Activated CD4-positive, alpha-beta memory T cell treated with anti-CD3 and anti-CD28 coated beads for 36 hours (primary cell): ENCODE results near the gene ANKRD6. TPM values are rescaled to one million over a fixed set of nuclear protein-coding genes. Genes with fewer than 3 reads are reported as not detected.

Experiments used
- CTCF ChIA-PET: fragments of 350-600 bp; sonication (Branson Sonifier 250); formaldehyde crosslinking; loops from one replicate; lab custom pipeline; 2021; ENCODE audit warnings: antibody characterized with exemption, inconsistent platforms; lab: Charles Lee
- POLR2A ChIA-PET: fragments of 350-600 bp; sonication (Branson Sonifier 250); formaldehyde crosslinking; loops from one replicate; lab custom pipeline; 2021; ENCODE audit warnings: antibody characterized with exemption; lab: Charles Lee
- DNase-seq: peaks from one replicate; pipeline ENCODE4 v3.0.0-alpha.2; 2020
- H3K27ac Mint-ChIP-seq: one replicate; pipeline ENCODE4 v1.8.0; 2021; ENCODE audit warnings: mixed read lengths
- H3K27me3 Mint-ChIP-seq: one replicate; pipeline ENCODE4 v1.8.0; 2021; ENCODE audit warnings: mixed read lengths
- H3K36me3 Mint-ChIP-seq: one replicate; pipeline ENCODE4 v1.8.0; 2021; ENCODE audit warnings: mixed read lengths
- H3K4me1 Mint-ChIP-seq: one replicate; pipeline ENCODE4 v1.8.0; 2021; ENCODE audit warnings: low read depth, mixed read lengths
- H3K4me3 Mint-ChIP-seq: one replicate; pipeline ENCODE4 v1.8.0; 2021; ENCODE audit warnings: mild to moderate bottlenecking, mixed read lengths
- H3K9me3 Mint-ChIP-seq: one replicate; pipeline ENCODE4 v1.8.0; 2021; ENCODE audit warnings: mixed read lengths
- intact Hi-C: fragments of 100-400 bp; cut with micrococcal nuclease; formaldehyde crosslinking; loops from one replicate; pipeline ENCODE4 v1.15.1; 2023
- total RNA-seq, 2 experiments: library from RNA; stranded (reverse); gene quantifications; one replicate each; pipeline ENCODE4 v1.2.3, GENCODE V29; 2021

ANKRD6 gene
- total RNA-seq, 2 experiments from 2014 or later, result 3.1 to 4.0 TPM

- ChIA-PET POLR2A (no interaction called here), CTCF (interaction anchor here (0.9 to 2.4 kb wide), 4 partner anchors 12 to 226 kb away, joined by 3 to 14 read pairs (median 4); no protein-coding TSS in a partner anchor)
- Mint-ChIP-seq H3K27ac (no peak overlapping the region), H3K4me1 (peaks cover 20% of the 10 kb centered on the region), H3K4me3 (no peak overlapping the region), H3K36me3 (peaks cover 2% of the 10 kb centered on the region), H3K27me3 (no peaks in the 10 kb centered on the region), H3K9me3 (no peaks in the 10 kb centered on the region)
- no peak for DNase-seq
- intact Hi-C loops, result loop anchor here (5.0 kb wide), 1 partner anchor 166 kb away; the partner anchor contains the start of gene ANKRD6
Measured at GRCh38 chr6:89597988-89598387, 165.0 kb downstream of the ANKRD6 start.

- intact Hi-C loops, result loop anchor here (5.0 kb wide), 1 partner anchor 167 kb away; the partner anchor contains the start of gene ANKRD6
Measured at GRCh38 chr6:89599727-89600126, 166.8 kb downstream of the ANKRD6 start.

GRCh38 chr6:89602166-89602565 lies 169.2 kb downstream of the ANKRD6 start:
- CTCF ChIA-PET, result no interaction called here
- intact Hi-C loops, result no loop called here
- H3K9me3 Mint-ChIP-seq, result no peaks in the 10 kb centered on the region
- H3K27me3 Mint-ChIP-seq, result no peaks in the 10 kb centered on the region
- H3K36me3 Mint-ChIP-seq, result no peaks in the 10 kb centered on the region
- H3K27ac Mint-ChIP-seq, result no peak overlapping the region
- H3K4me1 Mint-ChIP-seq, result peaks cover 3% of the 10 kb centered on the region
- POLR2A ChIA-PET, result no interaction called here
- DNase-seq, result no peak
- no peak overlapping the region for H3K4me3 Mint-ChIP-seq

More at GRCh38 chr6:89599727-89600126, 166.8 kb downstream of the ANKRD6 start:
- Mint-ChIP-seq H3K36me3 (peaks cover 2% of the 10 kb centered on the region), H3K4me3 (no peak overlapping the region), H3K4me1 (peaks cover 20% of the 10 kb centered on the region), H3K27ac (no peak overlapping the region), H3K9me3 (no peaks in the 10 kb centered on the region), H3K27me3 (no peaks in the 10 kb centered on the region)
- no peak for DNase-seq
- POLR2A ChIA-PET, result no interaction called here
- CTCF ChIA-PET, result interaction anchor here (1.4 to 2.4 kb wide), 2 partner anchors 10 to 228 kb away, joined by 3 to 14 read pairs; no protein-coding TSS in a partner anchor

- Mint-ChIP-seq H3K27me3 (no peaks in the 10 kb centered on the region), H3K4me3 (no peak overlapping the region), H3K27ac (no peak overlapping the region), H3K36me3 (no peaks in the 10 kb centered on the region), H3K4me1 (no peaks in the 10 kb centered on the region), H3K9me3 (no peaks in the 10 kb centered on the region)
- DNase-seq, result no peak
- intact Hi-C loops, result no loop called here
- POLR2A ChIA-PET, result no interaction called here
- CTCF ChIA-PET, result interaction anchor here (1.5 kb wide), 1 partner anchor 171 kb away, joined by 3 read pairs; no protein-coding TSS in a partner anchor
Measured at GRCh38 chr6:89604653-89605052, 171.7 kb downstream of the ANKRD6 start.

- H3K4me1 Mint-ChIP-seq, result no peaks in the 10 kb centered on the region
- DNase-seq, result no peak
- H3K36me3 Mint-ChIP-seq, result no peaks in the 10 kb centered on the region
- H3K4me3 Mint-ChIP-seq, result no peak overlapping the region
- no peaks in the 10 kb centered on the region for H3K9me3 Mint-ChIP-seq
- POLR2A ChIA-PET, result no interaction called here
- H3K27me3 Mint-ChIP-seq, result no peaks in the 10 kb centered on the region
- intact Hi-C loops, result no loop called here
- CTCF ChIA-PET, result interaction anchor here (0.6 to 1.4 kb wide), 2 partner anchors 173 to 174 kb away, joined by 3 to 4 read pairs; no protein-coding TSS in a partner anchor
- H3K27ac Mint-ChIP-seq, result no peak overlapping the region
Measured at GRCh38 chr6:89605861-89606260, 172.9 kb downstream of the ANKRD6 start.

GRCh38 chr6:89610149-89610642 lies 177.2 kb downstream of the ANKRD6 start:
- DNase-seq, result peak; percentile 83
- Mint-ChIP-seq H3K36me3 (no peaks in the 10 kb centered on the region), H3K4me1 (no peaks in the 10 kb centered on the region), H3K9me3 (no peaks in the 10 kb centered on the region), H3K27me3 (no peaks in the 10 kb centered on the region), H3K4me3 (no peak overlapping the region), H3K27ac (no peak overlapping the region)
- intact Hi-C loops, result loop anchor here (1.0 kb wide), 4 partner anchors 28 to 628 kb away; partner anchors contain the start of genes ANKRD6 and LYRM2
- ChIA-PET CTCF (interaction anchor here (0.6 to 4.7 kb wide), 25 partner anchors 11 to 628 kb away, joined by 3 to 91 read pairs (median 4); partner anchors contain the start of genes ANKRD6 and RRAGD), POLR2A (no interaction called here)

- no peaks in the 10 kb centered on the region for H3K9me3 Mint-ChIP-seq
- no peak overlapping the region for H3K4me3 Mint-ChIP-seq
- no peak overlapping the region for H3K27ac Mint-ChIP-seq
- H3K36me3 Mint-ChIP-seq, result no peaks in the 10 kb centered on the region
- POLR2A ChIA-PET, result no interaction called here
- no peaks in the 10 kb centered on the region for H3K27me3 Mint-ChIP-seq
- CTCF ChIA-PET, result interaction anchor here (4.1 kb wide), 1 partner anchor 180 kb away, joined by 91 read pairs; the partner anchor contains the start of gene ANKRD6
- H3K4me1 Mint-ChIP-seq, result no peaks in the 10 kb centered on the region
- intact Hi-C loops, result no loop called here
- DNase-seq, result no peak
Measured at GRCh38 chr6:89611666-89612065, 178.7 kb downstream of the ANKRD6 start.

- no peak overlapping the region for H3K27ac Mint-ChIP-seq
- no peak overlapping the region for H3K4me3 Mint-ChIP-seq
- POLR2A ChIA-PET, result no interaction called here
- H3K36me3 Mint-ChIP-seq, result no peaks in the 10 kb centered on the region
- no peaks in the 10 kb centered on the region for H3K4me1 Mint-ChIP-seq
- CTCF ChIA-PET, result interaction anchor here (1.5 kb wide), 1 partner anchor 180 kb away, joined by 16 read pairs; the partner anchor contains the start of gene ANKRD6
- intact Hi-C loops, result no loop called here
- no peaks in the 10 kb centered on the region for H3K9me3 Mint-ChIP-seq
- H3K27me3 Mint-ChIP-seq, result no peaks in the 10 kb centered on the region
- DNase-seq, result no peak
Measured at GRCh38 chr6:89612121-89612520, 179.2 kb downstream of the ANKRD6 start.

GRCh38 chr6:89613790-89614189 lies 180.8 kb downstream of the ANKRD6 start:
- H3K4me3 Mint-ChIP-seq, result no peak overlapping the region
- no peak overlapping the region for H3K27ac Mint-ChIP-seq
- intact Hi-C loops, result no loop called here
- no peak for DNase-seq
- CTCF ChIA-PET, result interaction anchor here (1.4 to 1.6 kb wide), 2 partner anchors 183 to 242 kb away, joined by 7 to 8 read pairs; no protein-coding TSS in a partner anchor
- POLR2A ChIA-PET, result no interaction called here
- no peaks in the 10 kb centered on the region for H3K27me3 Mint-ChIP-seq
- H3K4me1 Mint-ChIP-seq, result no peaks in the 10 kb centered on the region
- no peaks in the 10 kb centered on the region for H3K36me3 Mint-ChIP-seq
- H3K9me3 Mint-ChIP-seq, result no peaks in the 10 kb centered on the region

GRCh38 chr6:89615882-89616281 lies 182.9 kb downstream of the ANKRD6 start:
- no peak overlapping the region for H3K27ac Mint-ChIP-seq
- POLR2A ChIA-PET, result no interaction called here

GRCh38 chr6:89616531-89616930 lies 183.6 kb downstream of the ANKRD6 start:
- H3K4me1 Mint-ChIP-seq, result no peaks in the 10 kb centered on the region
- H3K27me3 Mint-ChIP-seq, result no peaks in the 10 kb centered on the region
- H3K4me3 Mint-ChIP-seq, result no peak overlapping the region
- DNase-seq, result no peak
- intact Hi-C loops, result no loop called here
- ChIA-PET CTCF (no interaction called here), POLR2A (no interaction called here)
- no peaks in the 10 kb centered on the region for H3K9me3 Mint-ChIP-seq
- H3K36me3 Mint-ChIP-seq, result no peaks in the 10 kb centered on the region
- H3K27ac Mint-ChIP-seq, result no peak overlapping the region

More at GRCh38 chr6:89615882-89616281, 182.9 kb downstream of the ANKRD6 start:
- Mint-ChIP-seq H3K4me1 (no peaks in the 10 kb centered on the region), H3K4me3 (no peak overlapping the region), H3K27me3 (no peaks in the 10 kb centered on the region), H3K9me3 (no peaks in the 10 kb centered on the region), H3K36me3 (no peaks in the 10 kb centered on the region)
- intact Hi-C loops, result no loop called here
- CTCF ChIA-PET, result interaction anchor here (1.3 kb wide), 1 partner anchor 244 kb away, joined by 3 read pairs; no protein-coding TSS in a partner anchor
- no peak for DNase-seq

- ChIA-PET POLR2A (no interaction called here), CTCF (no interaction called here)
- H3K4me3 Mint-ChIP-seq, result no peak overlapping the region
- no peaks in the 10 kb centered on the region for H3K4me1 Mint-ChIP-seq
- no peaks in the 10 kb centered on the region for H3K36me3 Mint-ChIP-seq
- H3K27me3 Mint-ChIP-seq, result no peaks in the 10 kb centered on the region
- DNase-seq, result no peak
- no peak overlapping the region for H3K27ac Mint-ChIP-seq
- intact Hi-C loops, result no loop called here
- H3K9me3 Mint-ChIP-seq, result no peaks in the 10 kb centered on the region
Measured at GRCh38 chr6:89618026-89618425, 185.1 kb downstream of the ANKRD6 start.
